Stimulated activated CD4-positive, alpha-beta T cell treated with anti-CD3 and anti-CD28 coated beads, Interleukin-1b, Interleukin-23, amount 100 ng/mL, for 48 hours (primary cell): ENCODE measurements around the gene PHRF1.

ENCODE experiments used
- DNase-seq: peaks from one replicate; pipeline ENCODE4 v3.0.0-alpha.2; 2020

PHRF1 gene

GRCh38 chr11:616320-617198 lies 40.3 kb downstream of the PHRF1 start:
- no peak for DNase-seq

GRCh38 chr11:617199-617911 lies 41.1 kb downstream of the PHRF1 start:
- no peak for DNase-seq

- DNase-seq = no peak
Measured at GRCh38 chr11:617912-618682, 41.8 kb downstream of the PHRF1 start.

- no peak for DNase-seq
Measured at GRCh38 chr11:618856-619627, 42.8 kb downstream of the PHRF1 start.

GRCh38 chr11:619628-620050 lies 43.4 kb downstream of the PHRF1 start:
- no peak for DNase-seq

GRCh38 chr11:620201-620600 lies 43.9 kb downstream of the PHRF1 start:
- DNase-seq = no peak

- no peak for DNase-seq
Measured at GRCh38 chr11:620935-621814, 44.9 kb downstream of the PHRF1 start.

- no peak for DNase-seq
Measured at GRCh38 chr11:621838-622237, 45.6 kb downstream of the PHRF1 start.

- no peak for DNase-seq
Measured at GRCh38 chr11:623349-623869, 47.1 kb downstream of the PHRF1 start.

GRCh38 chr11:623999-624704 lies 47.9 kb downstream of the PHRF1 start:
- no peak for DNase-seq

- no peak for DNase-seq
Measured at GRCh38 chr11:624705-625635, 48.7 kb downstream of the PHRF1 start, which contains the start of gene CDHR5. Gene CDHR5 (minus strand): TSS chr11:624955. CDS start chr11:624902, 53 bp downstream.

GRCh38 chr11:625636-626268 lies 49.5 kb downstream of the PHRF1 start:
- DNase-seq = no peak

- DNase-seq = no peak
Measured at GRCh38 chr11:626475-627307, 50.4 kb downstream of the PHRF1 start, which contains the start of gene SCT. Gene SCT (minus strand): TSS chr11:627181. CDS start chr11:627143, 38 bp downstream.

- DNase-seq = no peak
Measured at GRCh38 chr11:627308-627576, 51.0 kb downstream of the PHRF1 start.

GRCh38 chr11:628056-628455 lies 51.8 kb downstream of the PHRF1 start:
- no peak for DNase-seq

- no peak for DNase-seq
Measured at GRCh38 chr11:629237-629583, 52.9 kb downstream of the PHRF1 start.

- no peak for DNase-seq
Measured at GRCh38 chr11:630871-631270, 54.6 kb downstream of the PHRF1 start.

- no peak for DNase-seq
Measured at GRCh38 chr11:635945-636510, 59.8 kb downstream of the PHRF1 start.
